GM18508 (cell line): ENCODE data around the gene KCNJ6.

Experiments used
- ATAC-seq: cut with Tn5 transposase; IDR thresholded peaks from one replicate; pipeline ENCODE4 v1.9.1; 2021; ENCODE audit warnings: moderate number of reproducible peaks; ENCODE audit not compliant: insufficient read depth, unreplicated experiment

KCNJ6 gene

DNA sequence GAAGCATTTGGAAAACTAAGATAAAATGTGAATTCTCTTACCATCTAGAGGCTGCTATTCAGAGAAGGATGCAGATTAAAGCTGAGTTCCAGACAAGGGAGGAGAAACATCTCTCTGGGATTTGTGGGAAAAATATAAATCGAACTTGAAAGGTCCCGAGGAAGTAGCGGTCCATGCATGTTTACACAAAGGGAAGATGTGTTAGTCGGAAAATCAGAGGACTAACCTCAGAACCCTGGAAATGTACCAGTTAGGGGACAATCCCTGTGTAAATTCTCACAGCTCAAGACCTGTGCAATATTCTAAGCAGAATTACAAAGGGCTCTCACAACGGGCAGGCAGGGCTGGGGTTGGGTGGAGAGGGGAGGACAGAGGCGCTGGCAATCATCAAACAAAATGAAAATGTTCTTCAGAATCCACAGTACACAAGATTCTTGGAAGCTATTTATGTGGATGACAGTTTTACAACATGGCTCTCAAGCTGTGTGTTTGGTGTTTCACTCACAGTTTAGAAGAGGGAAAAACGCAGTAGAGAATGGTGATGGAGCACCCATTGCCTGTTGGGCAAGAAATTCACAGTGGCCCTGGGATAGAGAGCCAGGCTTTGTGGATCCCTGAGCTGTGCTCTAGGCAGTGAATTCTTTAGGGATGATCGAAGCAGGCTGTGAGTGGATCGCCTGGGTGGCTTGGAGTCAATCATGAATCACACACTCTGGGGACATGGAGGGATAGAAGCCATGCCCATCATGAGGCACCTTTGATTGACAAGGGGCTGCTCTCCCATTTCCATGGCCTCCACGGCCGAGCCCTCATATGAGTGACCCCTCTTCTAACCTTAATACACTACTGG is 47.6 kb downstream of the KCNJ6 start:
- ATAC-seq: no peak

DNA sequence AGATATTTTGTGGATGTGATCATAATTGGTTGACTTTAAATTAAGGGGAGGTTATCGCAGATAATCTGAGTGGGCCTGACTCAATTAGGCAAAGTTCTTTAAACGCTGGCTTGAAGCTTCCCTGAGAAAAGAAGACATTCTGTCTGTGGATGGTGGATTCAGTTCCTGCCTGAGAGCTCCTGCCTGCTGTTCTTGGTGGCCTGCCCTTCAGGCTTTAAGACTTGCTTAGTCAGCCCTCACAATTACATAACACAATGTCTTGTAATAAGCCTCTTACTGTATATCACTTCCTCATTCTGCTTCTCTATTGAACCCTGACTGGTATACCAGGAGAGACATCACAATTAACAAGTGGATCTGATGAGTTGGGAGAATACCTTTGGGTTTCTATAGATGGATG is 50.2 kb downstream of the KCNJ6 start:
- no peak for ATAC-seq

DNA sequence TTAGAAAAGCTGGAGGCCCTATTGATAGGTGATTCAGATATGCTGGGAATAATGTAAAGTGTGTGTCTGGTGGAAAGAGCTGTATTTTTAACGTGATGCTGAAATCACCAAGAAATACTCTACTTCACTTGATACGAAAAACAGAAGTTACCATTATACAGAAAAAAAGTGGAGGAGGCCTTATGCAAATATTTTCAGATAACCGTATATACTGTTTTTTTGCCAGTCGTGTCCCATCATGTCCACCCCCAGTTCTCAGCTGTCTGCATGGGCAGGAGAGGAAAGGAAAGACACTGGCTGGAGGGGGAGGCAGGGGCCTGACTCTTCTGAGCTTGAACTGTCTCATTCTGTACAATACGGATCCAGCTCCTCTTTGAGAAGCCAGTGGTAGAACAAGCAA is 51.1 kb downstream of the KCNJ6 start:
- no peak for ATAC-seq

DNA sequence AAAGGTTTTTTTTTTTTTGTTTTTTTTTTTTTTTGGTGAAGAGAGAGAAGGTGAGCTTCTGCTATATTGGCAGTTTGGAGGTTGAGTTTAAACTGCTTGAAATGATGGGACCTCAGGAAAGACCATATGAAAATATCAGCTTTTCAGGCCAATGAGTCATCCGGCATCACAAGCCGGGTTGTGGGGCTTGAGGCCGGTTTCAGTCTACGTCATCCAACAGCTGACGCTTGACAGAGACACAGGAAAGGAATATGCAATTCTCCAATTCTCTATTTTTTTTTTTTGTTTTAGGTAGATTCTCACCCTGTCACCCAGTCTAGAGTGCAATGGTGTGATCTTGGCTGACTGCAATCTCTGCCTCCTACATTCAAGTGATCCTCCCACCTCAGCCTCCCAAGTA is 52.4 kb downstream of the KCNJ6 start:
- ATAC-seq: no peak

DNA sequence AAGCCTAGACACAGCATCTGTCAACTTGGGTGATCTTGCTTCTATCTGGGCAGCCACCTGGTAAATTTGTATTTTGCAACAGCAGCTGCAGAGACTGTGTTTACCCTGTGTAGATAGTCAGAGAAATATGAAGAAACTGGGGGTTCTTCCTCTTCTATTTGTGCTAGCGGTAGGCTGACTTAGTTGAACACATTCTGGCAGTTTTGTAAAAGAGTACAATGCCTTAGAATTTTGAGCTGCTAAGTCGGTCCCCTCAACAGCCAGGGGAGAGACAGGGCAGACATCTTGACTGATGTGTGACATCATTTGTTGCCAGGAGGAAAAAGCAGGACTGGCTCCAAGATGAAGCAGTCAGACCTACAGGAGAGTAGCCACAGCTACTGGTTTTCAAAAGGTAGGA is 53.7 kb downstream of the KCNJ6 start:
- ATAC-seq: no peak

DNA sequence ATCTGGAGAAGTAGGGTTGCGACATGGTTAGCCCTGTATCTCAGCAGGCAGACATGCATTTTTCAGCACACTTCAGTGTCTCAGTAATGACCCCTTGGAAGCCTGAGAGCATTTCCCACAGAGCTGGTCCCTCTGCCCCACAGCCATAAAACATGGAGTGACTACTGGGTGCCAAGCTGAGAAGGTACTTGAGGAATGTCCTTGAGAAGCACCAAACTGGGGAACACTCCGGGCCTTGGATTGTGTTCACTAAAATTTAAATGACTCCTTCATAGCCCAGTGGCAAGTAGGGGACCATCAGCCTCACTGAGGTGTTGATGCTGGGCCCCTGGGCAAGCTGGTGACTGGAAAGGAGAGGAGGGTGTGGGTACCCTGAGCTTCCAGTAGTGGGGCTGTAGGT is 54.7 kb downstream of the KCNJ6 start:
- ATAC-seq: no peak

DNA sequence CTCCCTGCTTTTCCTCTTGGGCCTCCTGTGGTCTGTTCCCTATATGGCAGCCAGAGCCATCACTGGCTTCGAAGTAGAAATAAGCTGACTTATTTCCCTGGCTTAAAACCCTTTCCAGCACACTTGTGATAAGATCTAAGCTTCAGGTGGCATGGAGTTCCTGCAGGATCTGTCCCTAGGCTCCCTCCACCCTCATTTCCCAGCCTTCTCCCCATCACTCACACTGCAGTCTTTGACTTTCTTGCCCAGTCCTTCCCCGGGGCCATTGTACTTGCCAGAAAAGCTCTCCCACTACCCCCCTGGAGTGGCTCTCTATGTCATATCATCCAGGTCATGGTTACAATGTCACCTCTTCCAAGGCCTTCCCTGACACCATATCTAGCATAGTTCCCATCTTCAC is 55.8 kb downstream of the KCNJ6 start:
- no peak for ATAC-seq

DNA sequence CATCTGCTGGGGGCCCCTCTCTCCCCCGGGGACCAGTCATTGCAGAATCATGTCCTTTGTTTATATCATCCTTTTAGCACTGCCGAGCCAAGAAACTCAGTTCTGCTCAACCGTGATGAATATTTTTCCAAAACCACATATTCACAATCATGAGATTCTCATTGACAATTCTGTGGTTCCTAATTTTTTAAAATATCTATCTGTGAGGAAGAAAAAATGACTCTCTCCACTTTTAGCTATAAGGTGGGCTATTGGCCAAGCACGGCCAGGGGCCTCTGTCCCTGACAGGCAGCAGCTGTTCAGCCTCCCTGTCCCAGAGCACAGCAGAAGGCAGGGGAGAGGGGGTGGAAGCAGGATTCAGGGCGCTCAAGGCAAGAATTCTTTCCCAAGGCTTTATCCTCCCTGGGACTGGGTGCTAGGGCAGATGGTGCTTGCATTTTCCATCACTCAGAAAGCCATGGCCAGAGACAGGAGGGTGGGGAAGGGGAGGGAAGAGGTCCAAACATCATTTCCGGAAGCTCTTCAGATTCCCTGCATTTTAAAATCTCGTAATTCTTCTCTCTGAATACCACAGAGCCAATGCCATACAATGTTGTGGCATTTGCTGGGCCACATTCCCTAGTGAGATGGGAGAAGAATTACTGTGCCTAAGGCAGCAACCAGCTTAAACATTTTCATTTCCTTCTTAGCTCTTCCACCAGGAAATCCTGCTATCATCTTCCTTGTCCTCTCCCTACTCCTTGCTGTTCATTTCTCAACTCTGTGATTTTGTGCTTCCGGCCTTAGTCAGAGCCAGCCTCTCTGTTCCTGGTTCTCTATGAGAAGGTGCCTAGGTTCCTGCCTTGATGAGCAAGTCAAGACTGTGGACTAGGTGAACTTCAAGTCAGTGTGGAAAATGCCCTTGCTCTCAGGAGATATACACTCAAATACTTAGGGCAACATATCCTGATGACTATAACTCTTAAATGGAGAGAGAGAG is 60.3 kb downstream of the KCNJ6 start:
- no peak for ATAC-seq

DNA sequence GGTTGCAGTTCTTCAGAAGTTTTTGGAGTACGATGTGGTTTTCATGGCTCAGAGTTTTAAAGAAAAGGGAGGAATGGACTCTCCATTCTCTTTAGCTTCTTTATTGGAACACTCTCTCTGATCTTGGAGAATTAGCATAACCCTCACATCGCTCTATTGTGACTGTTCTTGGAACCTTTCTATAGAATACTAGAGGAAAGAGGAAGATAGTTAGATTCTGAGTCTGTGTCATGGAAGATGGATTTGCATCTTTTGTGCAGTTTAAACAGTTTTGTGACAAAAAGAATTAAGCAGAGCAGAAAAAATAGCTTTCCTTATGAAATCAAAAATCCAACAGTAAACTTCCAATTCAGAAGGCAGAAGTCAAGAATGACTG is 61.0 kb downstream of the KCNJ6 start:
- ATAC-seq: no peak

DNA sequence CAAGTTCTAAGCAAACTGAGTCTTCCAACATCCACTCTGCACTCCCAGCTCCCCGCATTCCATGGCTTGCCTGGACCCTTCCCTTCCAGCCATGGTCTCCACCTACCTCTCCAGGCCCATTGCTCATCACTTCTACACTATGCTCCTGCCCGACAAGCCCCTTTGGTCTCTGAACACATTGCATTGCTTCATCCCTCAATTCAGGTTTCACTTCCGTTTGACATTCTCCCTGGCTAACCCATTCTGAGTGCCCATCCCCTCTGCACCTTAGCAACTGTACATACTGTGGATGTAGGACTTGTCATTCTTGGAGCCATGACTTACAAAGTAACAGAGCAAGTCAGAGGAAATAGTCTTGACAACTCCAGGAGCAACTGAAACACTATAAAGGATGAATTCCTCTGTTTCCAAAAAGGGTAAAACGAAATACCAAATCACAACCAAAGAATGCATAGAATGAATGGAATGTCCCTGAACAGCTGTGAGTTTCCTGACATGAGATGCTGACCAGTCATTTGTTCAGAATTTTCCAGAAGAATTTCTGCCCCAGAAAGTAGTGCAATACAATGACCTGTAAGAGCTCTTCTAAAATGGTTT is 66.7 kb downstream of the KCNJ6 start:
- no peak for ATAC-seq

DNA sequence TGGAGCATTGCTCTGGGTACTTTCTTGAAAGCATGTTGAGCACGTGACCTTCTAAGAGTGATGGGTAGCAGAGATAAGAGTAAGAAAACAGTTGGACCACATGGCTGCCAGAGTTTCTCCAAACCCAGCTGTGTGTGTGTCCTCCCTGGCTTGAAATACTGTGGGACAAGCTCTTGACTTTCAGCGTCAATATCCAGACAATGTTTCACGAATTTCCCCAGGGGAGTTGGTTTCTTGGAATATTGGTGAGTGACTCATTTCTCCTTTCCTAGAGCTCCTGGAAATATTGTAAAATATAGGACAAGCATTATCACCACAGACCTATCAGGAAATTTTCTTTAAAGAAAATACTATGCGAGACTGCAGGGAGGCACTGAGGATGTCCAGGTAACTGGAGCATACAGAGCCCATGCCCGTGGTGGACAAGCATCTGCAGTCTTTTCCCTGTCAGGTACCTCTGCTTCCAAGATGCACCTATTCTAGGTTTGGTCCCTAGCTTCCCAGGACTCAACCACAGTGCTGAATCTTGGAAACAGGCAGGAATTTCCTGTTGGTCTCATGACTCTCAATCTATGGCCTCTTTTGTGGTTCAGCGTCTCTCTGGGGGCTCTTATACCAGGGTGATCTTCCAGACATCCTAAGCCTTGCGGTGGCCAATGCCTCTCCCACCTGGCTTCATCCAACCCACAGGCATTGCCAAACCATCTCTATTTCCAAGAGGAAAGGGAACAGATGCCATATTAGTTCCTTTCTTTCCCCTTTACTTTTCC is 67.4 kb downstream of the KCNJ6 start:
- no peak for ATAC-seq

DNA sequence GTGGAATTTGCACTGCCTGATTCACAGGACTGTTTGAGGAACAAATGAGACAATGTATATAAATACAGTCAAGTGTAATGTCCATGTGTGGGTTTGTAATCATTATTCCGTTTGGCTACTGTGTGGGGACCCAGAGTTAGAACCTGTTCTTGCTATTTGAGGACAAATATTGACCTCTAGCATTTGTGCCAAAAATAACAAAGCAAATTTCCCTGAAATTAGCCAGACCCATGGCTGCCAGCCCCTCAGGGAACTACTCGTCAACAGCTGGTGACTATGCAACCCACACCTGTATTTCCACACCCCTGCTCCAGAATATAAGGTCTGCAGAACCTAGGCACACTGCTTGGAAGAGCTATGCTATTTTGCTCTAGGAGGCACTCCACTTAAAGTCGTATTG is 70.7 kb downstream of the KCNJ6 start:
- no peak for ATAC-seq

DNA sequence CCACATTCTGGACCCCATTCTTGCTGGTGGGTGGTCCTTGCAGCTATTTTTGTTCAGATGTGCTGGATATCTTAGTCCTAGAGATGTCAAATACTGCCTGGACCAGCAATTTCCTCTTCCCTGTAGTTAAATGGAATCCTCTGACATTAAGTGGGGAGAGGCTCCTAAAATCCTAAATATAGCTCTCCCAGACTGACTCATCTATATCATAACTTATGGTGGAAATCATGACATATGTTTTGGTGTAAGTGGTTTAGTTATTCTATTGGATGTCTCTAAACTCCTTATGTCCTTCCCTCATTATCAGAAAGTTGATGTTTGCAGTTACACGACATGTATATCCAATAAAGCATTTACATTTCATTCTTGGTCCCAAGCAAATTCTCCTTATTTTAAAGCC is 73.1 kb downstream of the KCNJ6 start:
- no peak for ATAC-seq

DNA sequence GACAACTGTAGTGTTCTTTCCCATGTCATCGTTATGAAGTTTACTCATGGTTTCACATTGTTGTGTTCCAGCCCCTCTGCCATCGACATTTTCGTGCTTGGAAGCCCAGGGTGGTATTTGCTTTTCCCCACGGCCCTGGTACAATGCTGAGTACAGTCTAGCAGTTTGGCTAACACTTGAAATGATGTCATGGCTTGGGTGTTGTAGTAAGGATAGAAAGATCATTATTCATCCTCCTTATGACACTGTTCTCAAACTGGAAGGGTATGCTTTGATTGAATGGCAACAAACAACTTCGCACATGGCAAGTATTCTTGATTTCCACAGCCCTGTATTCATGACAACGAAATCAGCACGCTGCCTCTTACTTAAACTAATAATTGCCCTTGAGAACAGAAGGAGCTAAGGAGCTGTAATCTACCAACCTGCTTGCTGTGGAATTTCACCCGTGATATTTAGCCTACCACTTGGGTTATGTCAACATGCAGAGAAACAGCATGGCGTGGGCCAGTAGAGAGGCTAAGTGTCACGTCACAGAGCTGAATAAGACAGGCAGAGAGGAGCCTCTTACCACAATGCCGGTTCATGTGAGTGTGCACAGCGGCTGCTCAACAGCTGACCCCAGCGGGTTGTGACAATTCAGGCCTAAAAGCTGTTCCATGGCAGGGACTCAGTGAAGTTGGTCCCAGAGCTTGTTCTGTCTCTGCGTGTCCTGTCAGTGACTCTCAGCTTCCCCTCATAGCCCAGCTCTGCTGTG is 73.9 kb downstream of the KCNJ6 start:
- ATAC-seq: no peak

DNA sequence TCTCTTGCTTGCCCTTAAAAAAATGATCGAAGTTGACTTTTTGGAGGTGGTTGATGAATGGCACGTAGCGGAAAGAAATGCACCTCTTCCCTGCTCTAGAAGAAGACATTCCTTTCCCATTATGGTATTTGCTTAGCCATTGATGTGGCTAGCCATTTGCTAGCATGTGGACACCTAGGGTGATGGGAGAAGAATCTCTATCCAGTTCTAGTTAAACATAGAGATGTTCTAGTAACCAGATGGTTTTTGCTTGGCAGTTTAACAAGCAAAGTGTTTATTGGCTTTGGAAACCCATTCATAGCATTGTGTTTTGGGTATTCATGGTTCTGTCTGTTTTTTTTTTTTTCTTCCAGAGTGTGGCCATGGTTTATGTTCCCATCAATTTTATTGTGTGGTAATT is 78.9 kb downstream of the KCNJ6 start:
- ATAC-seq: no peak

DNA sequence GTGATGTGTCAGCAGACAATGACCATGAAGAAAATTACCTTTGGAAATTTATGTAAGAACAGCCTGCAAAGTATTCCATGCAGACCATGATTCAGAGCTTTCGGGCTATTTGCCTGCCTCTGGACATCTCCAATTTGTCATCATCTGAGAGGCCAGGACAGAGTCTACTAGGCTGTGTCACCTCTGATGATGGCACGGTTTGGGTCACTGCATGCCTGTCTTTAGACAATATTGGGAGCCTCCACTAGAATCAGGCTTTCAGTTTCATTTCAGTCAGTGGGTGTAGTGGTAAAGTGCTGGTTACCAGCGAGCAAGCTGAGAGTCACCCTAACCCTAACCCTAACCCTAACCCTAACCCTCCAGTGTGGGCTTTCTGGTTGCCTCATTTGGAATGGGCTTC is 80.8 kb downstream of the KCNJ6 start:
- no peak for ATAC-seq

DNA sequence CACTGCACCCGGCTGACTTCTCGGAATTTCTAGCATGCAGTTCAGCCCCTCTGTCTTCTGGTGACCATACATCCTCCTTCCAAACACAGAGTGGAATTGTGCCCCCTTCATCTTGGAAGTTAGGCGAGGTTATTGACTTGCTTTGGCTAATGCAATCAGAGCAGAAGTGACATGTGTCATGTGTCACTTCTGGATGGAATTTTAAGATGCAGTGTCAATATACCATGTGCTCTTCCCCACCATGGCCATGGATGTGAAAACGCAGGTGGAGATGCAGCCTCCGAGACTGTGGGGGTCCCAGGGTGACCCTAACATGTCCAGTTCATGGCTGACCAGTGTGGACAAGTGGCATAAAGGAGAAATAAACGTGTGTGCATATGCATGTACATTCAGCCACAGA is 83.0 kb downstream of the KCNJ6 start:
- ATAC-seq: no peak

DNA sequence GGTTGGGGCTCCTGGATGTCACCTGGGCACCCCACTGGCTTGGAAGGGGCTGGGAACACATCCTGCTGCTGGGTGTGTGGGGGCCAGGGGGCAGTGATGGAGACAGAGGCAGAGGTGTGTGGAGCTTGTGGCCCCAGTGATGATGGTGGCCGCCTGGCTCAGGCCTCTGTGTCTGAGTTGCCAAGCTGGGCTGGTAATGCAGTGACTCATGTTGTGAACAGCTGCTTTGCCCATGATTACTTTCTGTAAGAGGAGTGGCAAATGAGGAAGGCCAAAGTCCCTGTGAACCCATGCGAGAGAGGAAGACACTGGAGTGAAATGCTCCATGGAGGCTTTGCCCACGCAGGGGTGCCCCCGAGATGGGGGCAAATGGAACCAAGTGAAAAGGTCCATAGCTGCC is 86.8 kb downstream of the KCNJ6 start:
- ATAC-seq: no peak

DNA sequence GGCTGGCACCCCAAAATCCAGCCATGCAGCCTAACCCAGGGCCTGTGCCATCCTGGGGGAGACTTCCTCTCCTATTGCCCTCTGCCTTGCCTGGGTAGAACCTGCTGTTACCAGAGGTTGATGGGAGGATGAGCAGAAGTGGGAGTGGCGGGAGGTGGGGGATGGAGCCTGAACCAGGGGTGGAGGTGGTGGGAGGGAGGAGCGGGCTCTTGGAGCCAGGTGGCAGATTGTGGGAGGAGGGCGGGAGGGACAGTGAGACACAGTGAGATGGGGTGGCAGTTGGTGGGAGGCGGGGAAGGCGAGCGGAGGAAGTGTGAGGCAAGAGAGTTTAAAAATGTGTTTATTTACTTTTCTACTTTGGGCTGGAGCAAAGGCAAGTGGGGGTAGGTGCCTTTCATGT is 87.3 kb downstream of the KCNJ6 start:
- ATAC-seq: no peak

DNA sequence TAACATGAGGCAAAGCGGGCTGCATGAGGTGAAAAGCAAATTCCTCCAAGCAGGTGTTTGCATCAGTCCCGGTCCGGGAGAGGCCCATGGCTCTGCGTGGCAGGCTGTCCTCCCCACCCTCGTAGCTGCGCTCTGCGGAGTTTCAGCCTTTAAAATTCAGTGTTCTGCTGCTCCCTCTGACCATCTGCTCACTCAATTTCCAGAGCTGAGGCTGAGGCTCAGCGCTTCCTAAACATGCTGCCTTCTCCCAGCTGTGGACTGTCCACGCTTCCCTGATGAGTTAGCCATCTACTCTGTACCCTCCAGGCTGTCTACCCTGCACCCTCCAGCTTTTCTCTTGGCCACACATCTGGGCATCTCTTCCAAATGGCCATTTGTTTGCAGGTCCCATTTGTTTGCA is 87.7 kb downstream of the KCNJ6 start:
- no peak for ATAC-seq
